ENCODE results near the gene MLLT3. TPM values are rescaled to one million over a fixed set of nuclear protein-coding genes. Genes with fewer than 3 reads are reported as not detected.

Gene MLLT3
- total RNA-seq, 1 donor from 2014 or later: 9.9 TPM

DNA sequence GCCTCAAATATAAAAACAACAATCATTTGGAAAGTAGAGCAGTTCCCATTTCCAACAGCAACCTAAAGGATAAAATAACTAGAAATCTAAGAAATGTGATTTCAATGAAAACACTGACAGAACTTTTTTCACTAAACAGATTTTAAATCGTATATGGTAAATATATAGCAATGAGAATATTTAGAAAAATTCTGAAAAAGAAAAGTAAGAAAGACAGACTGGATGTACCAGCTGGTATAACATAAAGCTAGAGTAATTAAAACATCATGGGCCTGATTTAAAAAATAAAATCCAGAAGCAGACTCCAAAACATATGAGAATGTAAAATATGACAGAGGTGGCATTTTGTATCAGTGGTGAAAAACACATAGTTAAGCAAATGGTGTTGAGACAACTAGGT, 308.9 kb downstream of the MLLT3 start:
- no peak for DNase-seq (ENCODE audit: low spot score)

DNA sequence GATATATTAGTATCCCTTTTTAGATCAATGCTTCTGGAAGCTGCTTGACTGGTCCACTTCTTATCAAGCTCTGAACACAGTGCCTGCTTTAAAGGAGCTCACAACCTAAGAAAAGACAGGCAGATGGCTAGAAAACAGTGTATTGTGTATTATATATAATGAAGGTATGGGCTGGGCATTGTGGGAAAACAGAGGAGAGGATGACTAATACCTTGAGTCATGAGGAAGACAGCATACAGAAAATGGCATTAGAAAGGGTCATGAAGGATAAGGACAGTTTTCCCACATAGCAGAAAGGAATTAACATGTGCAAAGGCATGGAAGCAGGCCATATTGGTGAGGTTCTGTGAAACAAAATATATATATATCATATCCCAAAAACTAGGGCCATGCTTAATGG, 309.6 kb downstream of the MLLT3 start:
- no peak for DNase-seq (ENCODE audit: low spot score)

DNA sequence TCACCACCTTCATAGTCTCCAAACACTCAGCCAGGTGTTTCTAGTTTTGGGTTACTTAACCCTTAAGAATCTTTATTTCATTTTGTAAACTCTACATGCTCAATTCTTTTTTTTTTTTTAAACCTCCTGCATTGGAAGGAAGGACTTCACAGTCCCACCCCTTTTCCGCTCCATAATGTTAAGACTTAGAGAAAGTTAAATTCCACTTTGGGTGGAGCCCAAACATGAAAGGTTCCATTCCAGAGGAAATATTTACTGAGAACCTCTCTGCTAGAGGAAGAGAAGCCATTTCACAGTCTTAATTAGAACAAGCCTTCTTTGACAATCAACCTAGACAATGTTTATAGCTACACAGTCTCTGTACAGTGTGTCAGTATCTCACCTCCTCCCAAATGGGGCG, 312.3 kb downstream of the MLLT3 start:
- DNase-seq (ENCODE audit: low spot score): no peak

DNA sequence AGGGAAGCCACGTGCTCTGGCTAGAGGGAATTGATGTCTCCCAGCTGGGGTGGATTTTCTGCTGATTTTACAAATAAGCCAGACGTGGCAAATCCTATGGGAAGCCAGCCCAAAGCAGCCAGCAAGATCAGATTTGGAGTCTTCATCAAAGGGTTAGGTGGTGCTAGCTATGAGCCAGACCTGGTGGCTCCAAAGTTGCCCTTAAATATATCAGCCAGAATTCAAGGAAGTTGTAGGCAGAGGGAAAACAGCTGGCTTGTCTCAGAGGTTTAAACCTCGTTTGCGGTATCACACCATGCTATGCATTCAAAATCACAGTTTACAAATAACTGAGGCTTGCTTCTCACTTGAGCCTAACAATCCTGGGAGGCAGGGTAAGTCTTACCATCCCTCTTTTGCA, 313.2 kb downstream of the MLLT3 start:
- DNase-seq (ENCODE audit: low spot score): no peak

DNA sequence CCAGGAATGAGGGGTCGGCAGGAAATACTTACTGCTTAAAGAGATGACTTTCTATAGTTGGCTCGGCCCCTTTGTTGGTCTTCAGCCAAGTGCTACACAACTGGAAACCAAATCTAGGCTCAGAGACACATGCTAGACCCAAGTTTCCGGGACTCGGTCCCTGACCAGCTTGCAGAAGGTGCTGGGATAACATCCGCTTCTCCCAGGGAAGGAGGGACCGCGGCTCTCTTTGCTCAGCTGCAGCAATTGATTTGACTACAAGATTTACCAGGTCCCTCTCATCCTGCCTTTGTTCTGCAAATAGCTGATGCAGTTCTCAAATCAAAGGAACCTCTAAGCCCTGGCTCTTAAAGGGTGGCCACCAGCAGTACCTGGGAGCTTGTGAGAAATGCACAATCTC, 314.7 kb downstream of the MLLT3 start:
- DNase-seq (ENCODE audit: low spot score): no peak

DNA sequence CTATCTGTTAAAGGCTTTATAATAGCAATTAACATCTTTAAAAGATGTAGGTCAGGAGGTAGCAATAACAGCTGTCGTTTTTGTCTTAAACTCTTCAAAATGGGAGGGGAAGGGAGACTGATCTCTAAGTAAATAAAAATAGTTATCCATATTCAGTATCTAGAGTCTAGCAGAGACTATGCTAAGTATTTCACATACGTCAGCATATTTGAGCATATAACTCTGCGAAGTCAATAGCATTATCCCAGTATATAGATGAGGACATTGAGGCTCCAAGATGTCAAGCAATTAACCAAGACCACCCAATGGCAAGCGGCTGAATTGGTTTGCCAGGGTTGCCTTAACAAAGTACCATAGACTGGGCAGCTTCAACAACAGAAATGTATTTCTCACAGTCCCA, 316.8 kb downstream of the MLLT3 start:
- no peak for DNase-seq (ENCODE audit: low spot score)

DNA sequence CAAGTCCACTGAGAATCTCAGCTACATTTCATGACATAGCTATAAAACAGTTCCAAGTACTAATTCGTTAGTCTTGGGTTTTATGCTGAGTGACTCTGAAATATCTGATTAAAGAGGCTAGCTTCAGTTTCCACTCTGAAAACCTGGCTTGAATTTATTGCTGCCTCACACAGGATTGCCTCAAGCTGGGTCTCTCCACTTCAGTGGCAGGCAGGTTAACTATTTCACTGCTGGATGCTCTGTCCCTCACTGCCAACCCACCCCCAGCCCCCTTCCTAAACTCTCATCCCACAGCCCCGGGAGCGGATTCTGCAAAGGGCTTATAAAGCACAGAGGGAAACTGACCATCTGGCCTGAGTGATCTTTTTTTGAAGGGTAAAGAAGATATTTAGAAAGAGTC, 318.3 kb downstream of the MLLT3 start:
- no peak for DNase-seq (ENCODE audit: low spot score)

DNA sequence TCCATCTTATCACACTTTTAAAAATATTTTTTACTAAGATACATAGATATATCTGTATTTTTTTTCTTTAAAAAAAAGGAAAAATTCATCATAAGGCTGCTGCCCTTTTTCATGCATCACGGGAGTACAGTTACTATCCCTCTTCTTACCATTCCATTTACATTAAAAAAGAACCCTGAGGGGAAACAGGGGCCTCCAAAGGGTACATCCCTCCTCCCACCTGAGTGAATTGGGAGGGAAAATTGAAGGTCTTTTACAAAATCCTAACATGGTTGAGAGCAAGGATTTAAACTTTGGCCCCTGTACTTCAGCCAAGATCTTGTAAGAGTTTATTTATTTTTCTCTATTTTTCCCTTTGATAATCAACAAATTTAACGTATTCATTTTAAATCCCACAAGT, 319.2 kb downstream of the MLLT3 start:
- DNase-seq (ENCODE audit: low spot score): no peak

DNA sequence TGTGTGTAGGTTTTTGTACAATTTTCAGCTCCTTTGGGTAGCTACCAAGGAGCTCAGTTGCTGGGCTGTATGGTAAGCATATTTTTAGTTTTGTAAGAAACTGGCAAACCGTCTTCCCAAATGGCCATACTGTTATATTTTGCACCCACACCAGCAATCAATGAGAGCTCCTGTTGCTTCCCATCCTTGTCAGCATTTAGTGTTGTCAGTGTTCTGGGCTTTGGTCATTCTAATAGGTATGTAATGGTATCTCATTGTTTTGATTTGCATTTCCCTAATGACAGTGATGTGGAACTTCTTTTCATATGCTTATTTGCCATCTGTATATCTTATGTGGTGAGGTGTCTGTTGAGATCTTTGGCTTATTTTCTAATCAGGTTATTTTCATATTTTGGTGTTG, 320.1 kb downstream of the MLLT3 start:
- no peak for DNase-seq (ENCODE audit: low spot score)

DNA sequence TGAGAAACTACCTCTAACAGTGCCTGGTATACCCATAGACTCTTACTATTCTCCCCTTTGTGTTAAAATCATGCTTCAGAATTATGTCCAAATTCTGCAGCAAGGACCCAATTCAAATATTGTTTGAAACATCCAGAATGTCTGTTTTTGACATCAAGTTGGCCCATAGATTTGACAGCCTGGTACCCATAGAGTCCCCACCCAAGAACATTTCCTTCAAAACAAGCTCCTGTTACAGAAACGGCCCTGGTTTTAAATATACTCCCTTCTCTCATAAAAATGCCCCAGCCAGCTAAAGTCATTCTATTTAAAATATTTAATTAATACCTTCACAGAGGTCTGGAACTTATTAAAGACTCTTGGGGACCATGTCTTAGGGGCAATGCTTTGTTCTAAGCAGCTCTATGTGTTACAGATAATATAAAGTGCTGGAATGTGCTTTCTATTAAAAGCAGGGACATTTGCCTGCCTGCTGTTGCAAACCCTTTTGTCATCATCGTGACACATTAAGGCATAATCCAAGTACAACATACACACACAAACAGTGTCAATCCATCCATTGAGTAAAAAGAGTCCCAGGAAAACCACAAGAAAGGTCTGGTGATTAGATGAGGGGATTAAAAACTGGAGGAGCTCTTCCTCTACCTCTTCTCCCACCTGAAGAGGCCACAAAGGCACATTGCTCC, 321.7 kb downstream of the MLLT3 start:
- no peak for DNase-seq (ENCODE audit: low spot score)

DNA sequence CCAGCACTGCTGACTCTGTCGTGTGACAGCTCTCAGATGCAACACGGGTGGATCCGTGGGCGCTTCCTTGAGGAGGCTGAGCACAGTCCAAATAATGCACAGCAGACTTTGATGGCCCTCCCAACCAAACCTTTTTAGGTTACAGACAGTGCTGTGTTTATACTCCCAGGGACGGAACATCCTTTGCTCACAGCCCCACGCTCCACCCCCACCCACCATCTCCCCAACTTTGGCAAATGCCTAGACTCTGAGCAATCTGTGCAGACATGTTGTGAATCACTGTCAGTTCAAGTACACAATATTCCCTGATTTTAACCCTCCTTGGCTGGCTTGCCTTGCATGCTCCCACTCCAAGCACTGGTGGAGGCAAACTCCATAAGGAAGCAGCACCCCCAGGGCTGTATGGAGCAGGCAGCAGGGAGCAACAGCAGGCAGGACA, 324.6 kb downstream of the MLLT3 start:
- DNase-seq (ENCODE audit: low spot score): no peak

DNA sequence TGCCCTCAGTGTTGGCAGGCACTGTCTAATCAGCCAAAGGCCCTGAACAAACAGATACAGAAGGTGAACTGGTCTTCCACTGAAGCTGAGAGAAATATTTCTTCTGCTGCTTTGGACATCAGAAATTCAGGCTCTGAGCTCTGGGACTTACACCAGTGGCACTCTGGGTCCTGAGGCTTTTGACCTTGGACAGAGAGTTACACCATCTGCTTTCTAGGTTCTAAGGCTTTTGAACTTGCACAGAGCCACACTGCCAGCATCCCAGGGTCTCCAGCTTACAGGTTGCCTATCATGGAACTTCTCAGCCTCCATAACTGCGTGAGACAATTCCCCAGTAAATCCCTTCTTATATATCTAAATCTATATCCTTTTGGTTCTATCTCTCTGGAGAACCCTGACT, 326.7 kb downstream of the MLLT3 start:
- DNase-seq (ENCODE audit: low spot score): no peak

DNA sequence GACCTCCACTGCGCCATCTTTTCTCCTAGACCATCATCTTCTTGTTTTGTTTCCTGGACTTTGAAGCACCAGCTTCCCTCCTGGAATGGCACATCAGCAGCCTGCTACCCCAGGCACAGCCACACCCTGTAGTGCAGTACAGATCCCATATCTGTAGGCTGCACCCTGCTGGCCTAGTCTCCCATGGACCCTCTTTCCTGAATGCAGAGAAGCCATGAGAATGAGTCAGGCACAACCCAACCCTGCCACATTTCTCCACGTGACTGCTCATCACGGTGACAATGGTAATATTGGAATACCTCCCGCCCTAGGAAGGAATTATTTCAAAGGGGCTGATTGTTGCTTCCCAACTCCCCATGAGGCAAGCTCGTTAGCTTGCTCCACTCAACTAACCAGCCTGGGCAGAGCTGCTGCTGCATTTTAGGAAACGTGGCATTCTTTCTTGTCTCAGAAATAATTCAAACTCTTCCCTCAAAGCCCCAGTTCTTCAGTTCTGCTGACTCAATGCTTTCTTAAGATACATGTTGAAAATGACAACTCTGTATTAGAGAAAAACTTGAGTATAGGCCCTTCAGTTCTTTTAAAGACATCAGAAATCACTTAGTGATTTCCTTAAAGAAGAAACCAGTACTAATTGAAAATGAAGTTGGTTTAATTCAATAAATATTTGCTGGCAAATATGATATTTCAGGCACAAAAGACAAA, 328.1 kb downstream of the MLLT3 start:
- no peak for DNase-seq (ENCODE audit: low spot score)

DNA sequence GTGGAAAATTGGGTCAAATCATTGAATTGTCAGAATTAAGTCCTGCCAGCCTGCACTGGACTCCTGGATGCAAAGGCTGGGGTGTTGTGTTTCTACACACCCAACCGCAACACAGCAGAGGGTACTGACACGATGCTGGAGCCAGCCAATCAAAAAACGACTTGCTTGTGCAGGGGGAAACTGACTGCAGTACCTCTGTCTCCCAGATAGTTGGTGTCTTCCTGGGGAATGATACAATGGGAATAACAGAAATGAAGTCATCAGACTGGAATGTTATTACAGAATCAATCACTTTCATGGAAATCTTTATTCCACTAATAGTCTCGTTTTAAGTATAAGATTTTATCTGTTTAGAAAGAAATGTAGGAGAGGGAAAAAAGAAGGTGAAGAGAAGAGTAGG, 330.3 kb downstream of the MLLT3 start:
- DNase-seq (ENCODE audit: low spot score): no peak

Small RNA genes within 50 kb of the gene (microRNA-seq; reads per million reads assigned to microRNA genes)
- gene MIR4473 (ENCODE audit: borderline number of aligned reads): not detected
- not detected for gene MIR4474 (ENCODE audit: borderline number of aligned reads)

Other genes starting within 250 kb of the MLLT3 start
- gene FOCAD, start 61.8 kb upstream of the MLLT3 start, total RNA-seq: 21.6 TPM

All from mesenteric fat pad (tissue), 1 donor.